GM21367 (cell line): ENCODE data around the gene PROKR1.

ENCODE experiments used
- ATAC-seq: cut with Tn5 transposase; IDR thresholded peaks from one replicate; pipeline ENCODE4 v1.9.1; 2021; ENCODE audit not compliant: unreplicated experiment

Gene PROKR1

GRCh38 chr2:68695971-68696370, 52.6 kb downstream of the PROKR1 start:
- ATAC-seq: no peak

DNA sequence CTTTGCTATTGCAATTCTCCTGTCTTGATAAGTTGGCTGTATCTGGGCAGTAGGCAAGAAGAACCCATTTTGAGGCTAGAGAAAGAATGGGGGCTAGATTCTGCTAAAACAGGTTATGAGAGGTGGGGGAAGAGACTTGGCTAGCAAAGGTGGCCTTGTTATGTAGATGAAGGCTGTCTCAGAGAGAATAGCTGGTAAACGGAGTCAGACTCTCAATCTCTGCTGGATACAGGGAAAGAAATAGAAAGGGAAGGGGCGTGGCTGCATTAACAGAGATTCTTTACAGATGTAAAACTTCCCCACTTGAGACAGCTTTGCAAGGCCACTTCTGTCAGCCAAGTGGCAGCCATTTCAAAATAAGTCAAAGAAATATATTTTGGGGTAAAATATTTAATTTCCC, 53.2 kb downstream of the PROKR1 start:
- ATAC-seq: no peak

DNA sequence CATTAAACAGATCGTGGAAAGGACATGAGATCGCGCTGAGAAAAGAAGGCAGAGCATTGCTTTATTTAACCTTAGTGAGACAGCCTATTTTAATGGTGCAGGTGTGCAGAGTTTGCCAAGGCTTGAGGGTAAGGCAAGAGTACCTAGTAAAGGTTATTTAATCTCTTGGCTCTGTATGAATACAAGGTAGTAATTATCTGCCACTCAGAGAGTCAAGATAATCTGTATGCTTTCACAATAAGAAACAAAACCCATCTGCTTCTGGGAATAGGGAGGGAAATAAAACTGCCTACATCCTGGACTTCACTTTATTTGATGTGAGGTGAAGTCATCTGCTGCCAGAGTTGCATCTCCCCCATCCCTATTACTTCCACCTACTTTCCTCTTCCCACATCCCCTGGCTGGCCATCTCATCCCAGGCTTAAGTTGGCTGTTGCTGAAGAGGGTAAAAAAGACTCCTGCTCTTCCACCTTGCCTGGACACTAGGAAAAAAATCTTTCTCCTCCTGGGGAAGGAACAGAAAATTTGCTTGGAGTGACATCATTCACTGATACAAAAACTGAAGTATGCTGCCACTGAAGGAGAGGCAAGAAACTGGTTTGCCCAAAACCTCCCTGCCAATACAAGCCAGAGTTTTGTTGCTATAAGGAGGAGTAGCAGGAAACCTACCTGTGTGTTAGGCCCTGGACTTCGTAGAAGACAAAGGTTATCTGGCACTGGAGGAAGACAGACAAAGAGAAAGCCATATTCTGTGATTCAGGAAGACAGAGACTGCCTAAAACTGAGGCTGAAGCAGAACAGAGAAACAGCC, 55.4 kb downstream of the PROKR1 start:
- no peak for ATAC-seq

GRCh38 chr2:68700560-68700959, 57.2 kb downstream of the PROKR1 start:
- no peak for ATAC-seq

DNA sequence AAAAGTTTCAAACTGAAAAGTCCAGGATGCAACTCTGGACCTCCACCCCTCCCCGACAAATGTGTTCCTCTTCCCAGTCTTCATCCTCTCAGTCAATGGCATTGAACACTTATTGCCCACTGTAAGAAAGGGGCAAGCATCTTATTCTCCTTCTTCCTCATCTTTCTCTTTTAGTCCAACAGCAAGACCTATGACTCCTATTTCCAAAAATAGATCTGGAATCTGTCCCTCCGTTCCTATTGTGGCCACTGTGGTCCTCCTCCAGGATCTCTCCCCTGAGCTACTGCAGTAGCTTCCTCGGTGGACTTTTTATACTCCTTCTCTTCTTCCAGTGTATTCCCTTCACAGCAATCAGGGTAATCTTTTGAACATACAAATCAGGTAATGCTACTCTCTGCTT, 63.3 kb downstream of the PROKR1 start:
- no peak for ATAC-seq
